Sigmoid colon (tissue), 7 donors: ENCODE measurements around the gene MMADHC. TPM values are rescaled to one million over a fixed set of nuclear protein-coding genes. Genes with fewer than 3 reads are reported as not detected.
A peak's percentile ranks its signal among the peaks of the same experiment; 100 is the strongest.

Experiments used
- DNase-seq: peaks from one replicate; pipeline ENCODE4 v3.0.0-alpha.2; 2019
- H3K27ac ChIP-seq, 4 donors: fragments of 200-600 bp; sonication (generic); one replicate each; pipeline ENCODE4 v1.5.1; 2016 to 2019; ENCODE audit warnings: mild to moderate bottlenecking in 1 of 4
- H3K27me3 ChIP-seq, 3 donors: fragments of 200-600 bp; sonication (generic); one replicate each; pipeline ENCODE4 v1.5.1; 2019; ENCODE audit warnings: mild to moderate bottlenecking in 1 of 3
- H3K36me3 ChIP-seq, 4 donors: fragments of 200-600 bp; sonication (generic); one replicate each; pipeline ENCODE4 v1.5.1; 2016 to 2019
- H3K4me1 ChIP-seq, 4 donors: fragments of 200-600 bp; sonication (generic); one replicate each; pipeline ENCODE4 v1.5.1; 2017 to 2019
- H3K4me3 ChIP-seq, 4 donors: fragments of 200-600 bp; sonication (generic); one replicate each; pipeline ENCODE4 v1.5.1; 2017 to 2019; ENCODE audit warnings: mild to moderate bottlenecking in 2 of 4, moderate library complexity in 1 of 4
- H3K9me3 ChIP-seq, 4 donors: fragments of 200-600 bp in 3 of 4; sonication (generic) in 3 of 4; one replicate each; pipeline versions ENCODE4 v1.5.1 to v1.6.1; 2013 to 2019
- CTCF ChIP-seq, 4 experiments: fragments of 450-650 bp in 3 of 4; fragments of 200-600 bp in 1 of 4; IDR thresholded peaks; one replicate each; pipeline ENCODE4 v1.5.1; 2016 to 2019; ENCODE audit warnings: antibody characterized with exemption in 4 of 4, mild to moderate bottlenecking in 3 of 4, moderate library complexity in 2 of 4
- EP300 ChIP-seq, 4 donors: sonication (generic); formaldehyde crosslinking; IDR thresholded peaks; one replicate each; pipeline ENCODE4 v1.6.1; 2017; ENCODE audit warnings: antibody characterized with exemption in 4 of 4
- POLR2A ChIP-seq, 2 donors: fragments of 450-650 bp; IDR thresholded peaks; one replicate each; pipeline ENCODE4 v1.6.1; 2016; ENCODE audit warnings: antibody characterized with exemption in 2 of 2, mild to moderate bottlenecking in 2 of 2, moderate library complexity in 2 of 2
- POLR2AphosphoS5 ChIP-seq, 4 donors: sonication (generic); formaldehyde crosslinking; IDR thresholded peaks; one replicate each; pipeline ENCODE4 v1.6.1; 2017; ENCODE audit warnings: antibody characterized with exemption in 4 of 4
- WGBS, 2 donors: extraction: QIAGEN DNeasy Blood & Tissue Kit; methylation state at CpG; one replicate each; pipeline ENCODE4 v1.1.7; 2013; 5-methylcytosine and 5-hydroxymethylcytosine counted together
- intact Hi-C: fragments of 100-400 bp; cut with DNase I; formaldehyde crosslinking; loops from one replicate; pipeline ENCODE4 v1.15.1; 2023
- polyA plus RNA-seq, 3 donors: library from polyadenylated mRNA; stranded (reverse); fragments of 200-250 nt; gene quantifications; one replicate each; pipeline ENCODE4 v1.2.3, GENCODE V29; 2013
- total RNA-seq, 4 donors: library from RNA; depleted of rRNA; stranded (reverse); fragments of >200 nt; gene quantifications; one replicate each; pipeline ENCODE4 v1.1.0, GENCODE V29; 2016
- donor health status: healthy with polysubstance abuse.
- donor health status: Bipolar disorder and iron deficiency.
- donor health status: healthy.

MMADHC gene
- total and polyA plus RNA-seq, 7 donors, result 71.6 to 175 (median 127) TPM

- Histone ChIP-seq H3K4me3 (no peak overlapping the region), H3K27ac (no peak overlapping the region), H3K4me1 (no peaks in the 10 kb centered on the region), H3K36me3 (no peaks in the 10 kb centered on the region), H3K27me3 (no peaks in the 10 kb centered on the region), H3K9me3 (no peaks in the 10 kb centered on the region)
- TF ChIP-seq CTCF (IDR thresholded peaks at IDR 0.05) (no peak), POLR2AphosphoS5 (IDR thresholded peaks at IDR 0.05) (no peak), EP300 (IDR thresholded peaks at IDR 0.05) (no peak), POLR2A (IDR thresholded peaks at IDR 0.05) (no peak)
- intact Hi-C loops, result no loop called here
- no peak for DNase-seq
Observed at GRCh38 chr2:149606251-149606811, 18.8 kb upstream of the MMADHC start.

GRCh38 chr2:149603248-149603647 is 15.7 kb upstream of the MMADHC start:
- H3K9me3 ChIP-seq, result no peaks in the 10 kb centered on the region
- no peak for DNase-seq
- H3K4me1 ChIP-seq, result no peaks in the 10 kb centered on the region
- TF ChIP-seq EP300 (IDR thresholded peaks at IDR 0.05) (no peak), POLR2AphosphoS5 (IDR thresholded peaks at IDR 0.05) (no peak), CTCF (IDR thresholded peaks at IDR 0.05) (no peak), POLR2A (IDR thresholded peaks at IDR 0.05) (no peak)
- no peak overlapping the region for H3K27ac ChIP-seq
- no peak overlapping the region for H3K4me3 ChIP-seq
- H3K36me3 ChIP-seq, result no peaks in the 10 kb centered on the region
- 84 to 93% methylated on average over 4 of the region's 4 CpGs for WGBS, 2 donors
- no peaks in the 10 kb centered on the region for H3K27me3 ChIP-seq
- intact Hi-C loops, result no loop called here

GRCh38 chr2:149601141-149601796 is 13.7 kb upstream of the MMADHC start:
- intact Hi-C loops, result no loop called here
- Histone ChIP-seq H3K27me3 (no peaks in the 10 kb centered on the region), H3K4me3 (no peak overlapping the region), H3K36me3 (no peaks in the 10 kb centered on the region), H3K27ac (no peak overlapping the region), H3K9me3 (no peaks in the 10 kb centered on the region), H3K4me1 (peaks cover 0 to 4% (median 0%) of the 10 kb centered on the region in 4 donors)
- TF ChIP-seq POLR2A (IDR thresholded peaks at IDR 0.05) (no peak), POLR2AphosphoS5 (IDR thresholded peaks at IDR 0.05) (no peak), EP300 (IDR thresholded peaks at IDR 0.05) (no peak), CTCF (IDR thresholded peaks at IDR 0.05) (no peak)
- no peak for DNase-seq
- WGBS, 2 donors, result 37 to 51% methylated on average over 3 of the region's 3 CpGs

- no peaks in the 10 kb centered on the region for H3K36me3 ChIP-seq
- intact Hi-C loops, result loop anchor here (2.0 to 5.0 kb wide), 3 partner anchors 889 to 1640 kb away; partner anchors contain the start of gene RND3
- H3K27ac ChIP-seq, result no peak overlapping the region
- peak; percentile 62 for DNase-seq
- TF ChIP-seq POLR2A (IDR thresholded peaks at IDR 0.05), result no peak
- TF ChIP-seq POLR2AphosphoS5 (IDR thresholded peaks at IDR 0.05), result peak in 1 of 4 donors; percentile 28
- TF ChIP-seq CTCF (IDR thresholded peaks at IDR 0.05), result peak; percentile 69 to 78 (median 75)
- H3K27me3 ChIP-seq, result no peaks in the 10 kb centered on the region
- peaks cover 0 to 4% (median 0%) of the 10 kb centered on the region in 4 donors for H3K4me1 ChIP-seq
- WGBS, 2 donors, result 36 to 39% methylated on average over 13 of the region's 13 CpGs
- peak overlapping the region in 2 of 4 donors; percentile 20 to 24 for H3K4me3 ChIP-seq
- H3K9me3 ChIP-seq, result no peaks in the 10 kb centered on the region
Observed at GRCh38 chr2:149597668-149598326, 10.2 kb upstream of the MMADHC start.
